Vein endothelial cell (primary cell): Measurements from ENCODE around the gene JADE2. TPM values are rescaled to one million over a fixed set of nuclear protein-coding genes. Genes with fewer than 3 reads are reported as not detected.

Source experiments
- small RNA-seq: library from RNA; depleted of rRNA; stranded (forward); fragments of <200 nt; gene quantifications from one replicate; pipeline ENCODE3, GENCODE V24; 2012
- total RNA-seq: library from RNA; depleted of rRNA; stranded (reverse); fragments of >200 nt; gene quantifications from 2 replicates; pipeline ENCODE4 v1.2.3, GENCODE V29; 2012

JADE2 gene
- total RNA-seq: 26.1 and 31.4 TPM in 2 replicates

GRCh38 chr5:134524826-134525682 is at the start of gene JADE2:
Gene JADE2 (plus strand): TSS chr5:134525670. CDS start chr5:134535858, 10,188 bp downstream.

Small RNA genes within 50 kb of the gene (small RNA-seq; reads per million reads assigned to genes)
- gene RN7SL541P (not detected), gene RNU6-456P (not detected)

Other genes with a start within 250 kb of the JADE2 start
- 0.48 TPM in 1 of 2 replicates, not detected in the other for gene CDKL3, start 158.5 kb upstream of the JADE2 start, total RNA-seq
- gene UBE2B, start 154.1 kb upstream of the JADE2 start, total RNA-seq: 32.0 and 38.0 TPM in 2 replicates
- 38.1 and 42.8 TPM in 2 replicates for gene CDKN2AIPNL, start 113.8 kb upstream of the JADE2 start, total RNA-seq
- gene SAR1B, start 107.2 kb downstream of the JADE2 start, total RNA-seq: 26.5 and 44.7 TPM in 2 replicates
- 29.1 and 34.7 TPM in 2 replicates for gene SEC24A, start 123.1 kb downstream of the JADE2 start, total RNA-seq
- gene CAMLG, start 212.9 kb downstream of the JADE2 start, total RNA-seq: 30.9 and 37.6 TPM in 2 replicates
- gene DDX46, start 233.1 kb downstream of the JADE2 start, total RNA-seq: 29.1 and 31.3 TPM in 2 replicates